ENCODE measurements around the gene WDCP. TPM values are rescaled to one million over a fixed set of nuclear protein-coding genes. Genes with fewer than 3 reads are reported as not detected.

WDCP gene
- total and polyA plus RNA-seq, 10 of the 15 experiments (the other 5 are each of a cell fraction or from before 2014, with no cell fraction given), result 5.5 to 21.3 (median 13.2) TPM

GRCh38 chr2:24049485-24050021, 2.4 kb upstream of the WDCP start, which contains the start of gene FKBP1B:
FKBP1B (plus strand) TSS chr2:24049741; CDS start chr2:24049850, 109 bp downstream.
- Histone ChIP-seq H4K20me1 (ENCODE audit: control insufficient read depth, insufficient read depth) (no peaks in the 10 kb centered on the region), H3K4me1 (ENCODE audit: control insufficient read depth, insufficient read depth, low read length) (peaks cover 11% of the 10 kb centered on the region), H3K4me2 (ENCODE audit: control insufficient read depth, insufficient read depth) (peak within 1 kb of the TSS; percentile 90), H3K27me3 (replicated peaks in 1 of 2; ENCODE audit: control insufficient read depth in 2 of 2, insufficient read depth in 2 of 2, low read length in 1 of 2) (peaks cover 0 to 5% of the 10 kb centered on the region in 2 experiments; a peak in 3 of 4 replicates), H3K27ac (ENCODE audit: control insufficient read depth, insufficient read depth) (no peak within 1 kb of the TSS), H3K9ac (ENCODE audit: control insufficient read depth, insufficient read depth, low read length) (peak within 1 kb of the TSS; percentile 32; the same call in 1 of the 2 replicates), H3K79me2 (ENCODE audit: control insufficient read depth, insufficient read depth, low read length) (peaks cover 7% of the 10 kb centered on the region), H3K4me3 (peak within 1 kb of the TSS; percentile 54), H3K9me3 (replicated peaks; ENCODE audit: control insufficient read depth, insufficient read depth, low read length) (no peaks in the 10 kb centered on the region), H2AFZ (ENCODE audit: control insufficient read depth, low read depth, low read length) (peak within 1 kb of the TSS; percentile 75), H3K36me3 (ENCODE audit: control insufficient read depth in 2 of 2, insufficient read depth in 2 of 2, low read length in 1 of 2) (no peaks in the 10 kb centered on the region)
- CTCF ChIA-PET, result interaction anchor here (0.6 to 3.7 kb wide), 5 partner anchors 10 to 255 kb away, joined by 3 to 26 read pairs (median 3); partner anchors contain the start of genes ATAD2B and TP53I3
- WGBS (ENCODE audit: insufficient coverage, insufficient replicate concordance, low lambda C conversion rate, missing lambda C conversion rate), result 2% methylated on average over 27 of the region's 52 CpGs
- TF ChIP-seq RUNX3 (IDR thresholded peaks at IDR 0.05; ENCODE audit: low read length) (0 out of 2 replicates have a peak, but pooled peaks have one; percentile 39), IKZF1 (conservative IDR thresholded peaks at IDR 0.05) (no peak), POLR2A (IDR thresholded peaks at IDR 0.05; ENCODE audit: low read depth, low read length) (0 out of 2 replicates have a peak, but pooled peaks have one; percentile 49), STAT3 (IDR thresholded peaks at IDR 0.05; ENCODE audit: low read depth, low read length) (no peak), ZNF24 (IDR thresholded peaks at IDR 0.05) (no peak), ZSCAN29 (IDR thresholded peaks at IDR 0.05) (no peak), TCF3 (IDR thresholded peaks at IDR 0.05; ENCODE audit: borderline replicate concordance, insufficient read depth, low read depth, low read length) (no peak)
- RAD21 ChIA-PET (ENCODE audit: unreplicated experiment), result interaction anchor here (0.8 to 1.2 kb wide), 3 partner anchors 14 to 124 kb away, joined by 3 to 7 read pairs (median 3); partner anchors contain the start of gene ATAD2B
- DNase-seq (ENCODE audit: low read depth, low spot score) (no peak), FAIRE-seq (peak; percentile 13), ATAC-seq (peak; percentile 26)
- in situ Hi-C loops (cut with MboI), result no loop called here
- intact Hi-C loops (cut with micrococcal nuclease; ENCODE audit: unreplicated experiment), result loop anchor here (5.0 kb wide), 1 partner anchor 122 kb away; the partner anchor contains the start of gene ATAD2B
- SMC1A ChIA-PET (ENCODE audit: uncharacterized antibody, unreplicated experiment), result interaction anchor here (0.7 kb wide), 1 partner anchor 49 kb away, joined by 3 read pairs; no protein-coding TSS in a partner anchor
- no TSS peak for BruUV-seq (replicated peaks)
- POLR2A ChIA-PET, result interaction anchor here (0.6 to 1.0 kb wide), 2 partner anchors 122 to 934 kb away, joined by 3 to 4 read pairs; no protein-coding TSS in a partner anchor

All from GM12878 (cell line).